ENCODE measurements around the gene HS3ST5. TPM values are rescaled to one million over a fixed set of nuclear protein-coding genes. Genes with fewer than 3 reads are reported as not detected.

HS3ST5 gene
- polyA plus RNA-seq, 1 donor (not counting 4 experiments of a cell fraction or from before 2014, with no cell fraction given), result not detected

- Histone ChIP-seq H3K36me3 (ENCODE audit: control insufficient read depth in 2 of 2, extremely low read depth in 1 of 2, insufficient read depth in 2 of 2, low read length in 2 of 2) (no peaks in the 10 kb centered on the region), H3K79me2 (ENCODE audit: control insufficient read depth, insufficient read depth, low read length) (no peaks in the 10 kb centered on the region), H3K4me3 (ENCODE audit: control insufficient read depth in 2 of 3, extremely low read depth in 1 of 3, insufficient read depth in 2 of 3, low read depth in 1 of 3, low read length in 3 of 3) (no peak overlapping the region), H3K9ac (ENCODE audit: control insufficient read depth, extremely low read depth, insufficient read depth, low read length) (no peak overlapping the region), H4K20me1 (ENCODE audit: control insufficient read depth, extremely low read depth, insufficient read depth, low read length) (no peaks in the 10 kb centered on the region), H3K27me3 (ENCODE audit: control insufficient read depth, extremely low read depth, insufficient read depth, low read length) (no peaks in the 10 kb centered on the region), H3K4me2 (ENCODE audit: control insufficient read depth, extremely low read depth, insufficient read depth, low read depth, low read length) (no peak overlapping the region), H3K27ac (ENCODE audit: control insufficient read depth, insufficient read depth, low read length) (no peak overlapping the region), H3K9me3 (ENCODE audit: control insufficient read depth, low read depth, low read length) (no peaks in the 10 kb centered on the region), H3K4me1 (ENCODE audit: control insufficient read depth, extremely low read depth, insufficient read depth, low read length) (no peaks in the 10 kb centered on the region), H2AFZ (ENCODE audit: control insufficient read depth, low read length) (no peak overlapping the region), H3K9me1 (ENCODE audit: control insufficient read depth, extremely low read depth, insufficient read depth, low read length) (no peaks in the 10 kb centered on the region)
- dilution Hi-C loops (cut with MboI; ENCODE audit: extremely low pct_ligation_motif_present, low sequenced_read_pairs), result no loop called here
- no peak for DNase-seq (ENCODE audit: low read depth, low spot score)
- TF ChIP-seq EZH2 (IDR thresholded peaks at IDR 0.05; ENCODE audit: low read length) (no peak), CTCF (optimal IDR thresholded peaks at IDR 0.05 in 1 of 3, IDR thresholded peaks at IDR 0.05 in 1 of 3, conservative IDR thresholded peaks at IDR 0.05 in 1 of 3; ENCODE audit: extremely low read depth in 1 of 3, insufficient read depth in 2 of 3, low read length in 3 of 3) (no peak)
- no peak for FAIRE-seq
Measured at GRCh38 chr6:114140416-114140815, 202.4 kb downstream of the HS3ST5 start.

- Histone ChIP-seq H3K4me2 (ENCODE audit: control insufficient read depth, extremely low read depth, insufficient read depth, low read depth, low read length) (no peak overlapping the region), H3K4me1 (ENCODE audit: control insufficient read depth, extremely low read depth, insufficient read depth, low read length) (no peaks in the 10 kb centered on the region)
- dilution Hi-C loops (cut with MboI; ENCODE audit: extremely low pct_ligation_motif_present, low sequenced_read_pairs), result no loop called here
Measured at GRCh38 chr6:114138577-114139248, 204.1 kb downstream of the HS3ST5 start.

More at GRCh38 chr6:114138577-114139248, 204.1 kb downstream of the HS3ST5 start:
- Histone ChIP-seq H2AFZ (ENCODE audit: control insufficient read depth, low read length) (no peak overlapping the region), H3K27me3 (ENCODE audit: control insufficient read depth, extremely low read depth, insufficient read depth, low read length) (peaks cover 2% of the 10 kb centered on the region), H3K27ac (ENCODE audit: control insufficient read depth, insufficient read depth, low read length) (no peak overlapping the region), H3K9ac (ENCODE audit: control insufficient read depth, extremely low read depth, insufficient read depth, low read length) (no peak overlapping the region), H3K36me3 (ENCODE audit: control insufficient read depth in 2 of 2, extremely low read depth in 1 of 2, insufficient read depth in 2 of 2, low read length in 2 of 2) (no peaks in the 10 kb centered on the region), H3K9me3 (ENCODE audit: control insufficient read depth, low read depth, low read length) (no peaks in the 10 kb centered on the region), H3K4me3 (ENCODE audit: control insufficient read depth in 2 of 3, extremely low read depth in 1 of 3, insufficient read depth in 2 of 3, low read depth in 1 of 3, low read length in 3 of 3) (no peak overlapping the region), H3K79me2 (ENCODE audit: control insufficient read depth, insufficient read depth, low read length) (no peaks in the 10 kb centered on the region), H3K9me1 (ENCODE audit: control insufficient read depth, extremely low read depth, insufficient read depth, low read length) (no peaks in the 10 kb centered on the region), H4K20me1 (ENCODE audit: control insufficient read depth, extremely low read depth, insufficient read depth, low read length) (no peaks in the 10 kb centered on the region)
- no peak for TF ChIP-seq CTCF (optimal IDR thresholded peaks at IDR 0.05 in 1 of 3, IDR thresholded peaks at IDR 0.05 in 1 of 3, conservative IDR thresholded peaks at IDR 0.05 in 1 of 3; ENCODE audit: extremely low read depth in 1 of 3, insufficient read depth in 2 of 3, low read length in 3 of 3)
- TF ChIP-seq EZH2 (IDR thresholded peaks at IDR 0.05; ENCODE audit: low read length), result no peak
- no peak for DNase-seq (ENCODE audit: low read depth, low spot score)
- FAIRE-seq, result no peak
